ENCODE results near the gene MEIKIN. TPM values are rescaled to one million over a fixed set of nuclear protein-coding genes. Genes with fewer than 3 reads are reported as not detected.
A peak's percentile ranks its signal among the peaks of the same experiment; 100 is the strongest.

MEIKIN gene
- total and polyA plus RNA-seq, 2 of the 8 experiments (the other 6 are each of a cell fraction or from before 2014, with no cell fraction given), result not detected

- Histone ChIP-seq H2BK20ac (ENCODE audit: low read length) (no peak overlapping the region), H4K91ac (replicated peaks; ENCODE audit: insufficient read length, low read length) (peak overlapping the region; percentile 60), H3K79me2 (ENCODE audit: control insufficient read depth in 1 of 2, insufficient read depth in 2 of 2, low read length in 2 of 2) (peaks cover 3 to 47% of the 10 kb centered on the region in 2 experiments; a peak in 3 of 4 replicates), H2BK12ac (ENCODE audit: low read depth, low read length) (0 out of 2 replicates have a peak overlapping the region, but pooled peaks have one; percentile 22), H3K4me3 (ENCODE audit: extremely low read depth in 1 of 4, insufficient read depth in 2 of 4, low read depth in 3 of 4, low read length in 4 of 4) (peak overlapping the region; percentile 76 to 96 (median 89)), H3K18ac (ENCODE audit: extremely low read depth, low read length) (peak overlapping the region; percentile 89), H3K14ac (ENCODE audit: insufficient read length) (no peak overlapping the region), H3K9me3 (ENCODE audit: insufficient read depth in 2 of 2, low read depth in 1 of 2, low read length in 1 of 2) (no peaks in the 10 kb centered on the region), H3K4me2 (ENCODE audit: insufficient read depth in 1 of 2, low read depth in 2 of 2, low read length in 2 of 2) (peak overlapping the region; percentile 64 to 78), H2BK120ac (replicated peaks; ENCODE audit: low read depth, low read length) (no peak overlapping the region), H3K9ac (replicated peaks in 1 of 4; ENCODE audit: extremely low read depth in 1 of 4, low read depth in 3 of 4, low read length in 3 of 4) (peak overlapping the region; percentile 42 to 85 (median 74)), H2AK5ac (ENCODE audit: low read depth, low read length) (no peak overlapping the region), H3K4me1 (replicated peaks in 1 of 4; ENCODE audit: control insufficient read depth in 3 of 4, insufficient read depth in 4 of 4, low read length in 3 of 4) (0 out of 7 replicates have a peak, but pooled peaks cover 0 to 1% (median 0%) of the 10 kb centered on the region in 4 experiments), H3K27me3 (replicated peaks in 1 of 4; ENCODE audit: control insufficient read depth in 3 of 4, extremely low read depth in 1 of 4, insufficient read depth in 3 of 4, low read length in 3 of 4) (peaks cover 0 to 3% (median 0%) of the 10 kb centered on the region in 4 experiments; a peak in 1 of 7 replicates), H3K56ac (replicated peaks; ENCODE audit: insufficient read length, low read depth, low read length) (no peak overlapping the region), H3K23me2 (ENCODE audit: low read depth, low read length) (peaks cover 3% of the 10 kb centered on the region; the same call in 1 of the 2 replicates), H3K36me3 (ENCODE audit: control insufficient read depth in 2 of 4, insufficient read depth in 4 of 4, low read length in 3 of 4) (no peaks in the 10 kb centered on the region), H3K4ac (replicated peaks; ENCODE audit: insufficient read length, low read depth, low read length) (no peak overlapping the region), H2BK15ac (ENCODE audit: low read length) (no peak overlapping the region), H3K79me1 (ENCODE audit: low read depth, low read length) (peaks cover 3% of the 10 kb centered on the region; the same call in 1 of the 2 replicates), H3K27ac (ENCODE audit: low read depth, low read length) (peak overlapping the region; percentile 68; the same call in 1 of the 2 replicates), H2BK5ac (ENCODE audit: low read depth, low read length) (peak overlapping the region; percentile 57), H2AFZ (ENCODE audit: low read length) (peak overlapping the region; percentile 18; the same call in 1 of the 2 replicates), H4K20me1 (replicated peaks in 1 of 2; ENCODE audit: control insufficient read depth in 1 of 2, insufficient read depth in 2 of 2, low read length in 2 of 2) (peaks cover 3% of the 10 kb centered on the region in 2 experiments), H4K5ac (ENCODE audit: insufficient read length, low read depth, low read length) (peak overlapping the region; percentile 38), H4K8ac (ENCODE audit: extremely low read depth, insufficient read depth, low read length) (peak overlapping the region; percentile 97), H3K23ac (ENCODE audit: insufficient read length) (no peak overlapping the region)
- peak in 1 of 2 experiments; percentile 73 for DNase-seq (ENCODE audit: low read depth in 1 of 2, low spot score in 2 of 2)
- no peak for FAIRE-seq
- CTCF ChIA-PET (ENCODE audit: partially characterized antibody), result interaction anchor here (1.2 to 2.2 kb wide), 2 partner anchors 12 to 207 kb away, joined by 3 to 10 read pairs; no protein-coding TSS in a partner anchor
- 4% methylated on average over 41 of the region's 56 CpGs; no CpG with 5 or more reads in 1 of the 2 experiments for WGBS, 2 experiments (ENCODE audit: extremely low coverage in 1 of 2, insufficient coverage in 1 of 2, insufficient read length in 1 of 2, insufficient replicate concordance in 2 of 2, low coverage in 1 of 2, low lambda C conversion rate in 2 of 2, missing lambda C conversion rate in 1 of 2)
- POLR2A ChIA-PET (ENCODE audit: partially characterized antibody), result interaction anchor here (0.7 to 2.4 kb wide), 10 partner anchors 9 to 570 kb away, joined by 3 to 14 read pairs (median 3); no protein-coding TSS in a partner anchor
- no peak for TF ChIP-seq TAF1 (IDR thresholded peaks at IDR 0.05; ENCODE audit: low read depth, low read length)
- TF ChIP-seq SUZ12 (IDR thresholded peaks at IDR 0.05; ENCODE audit: low read length), result no peak
- no peak for TF ChIP-seq TAF7 (optimal IDR thresholded peaks at IDR 0.05; ENCODE audit: borderline replicate concordance, low read depth, low read length)
- TF ChIP-seq ATF3 (IDR thresholded peaks at IDR 0.05; ENCODE audit: insufficient read depth, low read depth, low read length), result no peak
- no peak for TF ChIP-seq PHF8 (conservative IDR thresholded peaks at IDR 0.05; ENCODE audit: low read depth, low read length)
- no peak for TF ChIP-seq JUND (IDR thresholded peaks at IDR 0.05; ENCODE audit: low read length)
- TF ChIP-seq EP300 (IDR thresholded peaks at IDR 0.05; ENCODE audit: borderline replicate concordance in 1 of 2, low read depth in 2 of 2, low read length in 2 of 2), result no peak
- no peak for TF ChIP-seq HDAC2 (IDR thresholded peaks at IDR 0.05; ENCODE audit: borderline replicate concordance in 1 of 2, low read depth in 2 of 2, low read length in 2 of 2)
- no peak for TF ChIP-seq JUN (IDR thresholded peaks at IDR 0.05; ENCODE audit: low read depth, low read length)
These were observed 149.3 kb downstream of the MEIKIN start for GRCh38 chr5:131795879-131796792.
